HG03108 (cell line): ENCODE data around the gene ARHGEF25.

Source experiments
- ATAC-seq: cut with Tn5 transposase; IDR thresholded peaks from one replicate; pipeline ENCODE4 v1.9.1; 2021; ENCODE audit warnings: moderate library complexity; ENCODE audit not compliant: unreplicated experiment

ARHGEF25 gene

DNA sequence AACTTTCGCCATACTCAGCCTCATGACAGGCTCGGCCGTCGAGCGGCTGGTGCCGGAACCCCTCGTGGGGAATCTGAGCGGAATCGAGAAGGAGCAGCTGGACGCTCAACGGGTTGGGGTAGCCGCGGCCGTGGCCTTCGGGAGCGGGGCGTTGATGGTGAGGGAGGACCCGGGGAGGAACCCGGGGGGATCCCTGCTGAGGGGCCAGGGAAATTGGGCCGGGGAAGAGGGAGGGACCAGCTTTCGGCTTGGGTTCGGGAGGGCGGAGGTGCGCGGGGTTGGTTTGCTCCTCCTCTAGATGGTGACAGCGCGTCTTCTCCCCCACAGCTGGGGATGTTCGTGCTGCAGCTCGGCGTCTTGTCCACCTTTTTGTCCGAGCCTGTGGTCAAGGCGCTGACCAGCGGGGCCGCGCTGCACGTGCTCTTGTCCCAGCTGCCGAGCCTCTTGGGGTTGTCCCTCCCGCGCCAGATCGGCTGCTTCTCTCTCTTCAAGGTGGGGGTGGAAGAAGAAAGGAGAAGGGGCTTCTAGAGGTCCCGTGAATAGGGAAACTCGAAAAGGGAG, 9.8 kb downstream of the ARHGEF25 start:
- no peak for ATAC-seq

DNA sequence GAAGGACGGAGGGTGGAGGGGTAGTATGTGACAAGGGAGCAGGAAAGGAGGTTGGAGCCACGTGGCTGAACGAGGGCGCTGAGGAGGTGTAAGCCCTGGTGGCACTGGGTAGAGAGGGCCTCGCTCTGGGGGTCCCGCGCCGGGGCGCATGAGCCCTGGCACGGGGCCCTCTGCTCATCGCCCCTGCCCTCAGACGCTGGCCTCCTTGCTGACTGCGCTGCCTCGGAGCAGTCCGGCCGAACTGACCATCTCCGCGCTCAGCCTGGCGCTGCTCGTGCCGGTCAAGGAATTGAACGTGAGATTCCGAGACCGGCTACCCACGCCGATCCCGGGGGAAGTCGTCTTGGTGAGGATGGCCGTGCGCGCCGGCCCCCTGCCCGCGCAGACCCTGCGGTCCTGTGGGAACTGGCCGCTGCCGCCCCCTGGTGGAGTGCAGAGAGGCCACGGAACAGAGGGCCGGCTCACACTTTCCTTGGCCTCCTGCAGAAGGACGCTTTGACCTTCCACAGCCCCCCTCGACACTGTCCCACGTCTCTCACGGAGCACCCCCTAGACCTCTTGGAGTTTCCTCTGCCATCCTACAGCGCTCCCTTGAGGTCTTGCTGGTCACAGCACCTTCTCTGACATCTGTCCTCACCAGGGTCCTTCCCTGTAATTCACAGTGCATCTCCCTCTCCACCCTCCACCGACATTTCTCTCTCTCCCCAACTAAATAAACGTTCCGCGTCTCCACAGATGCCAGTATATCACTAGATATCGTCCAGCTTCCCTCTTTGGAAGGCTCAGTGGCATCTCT, 10.5 kb downstream of the ARHGEF25 start:
- ATAC-seq, result no peak

DNA sequence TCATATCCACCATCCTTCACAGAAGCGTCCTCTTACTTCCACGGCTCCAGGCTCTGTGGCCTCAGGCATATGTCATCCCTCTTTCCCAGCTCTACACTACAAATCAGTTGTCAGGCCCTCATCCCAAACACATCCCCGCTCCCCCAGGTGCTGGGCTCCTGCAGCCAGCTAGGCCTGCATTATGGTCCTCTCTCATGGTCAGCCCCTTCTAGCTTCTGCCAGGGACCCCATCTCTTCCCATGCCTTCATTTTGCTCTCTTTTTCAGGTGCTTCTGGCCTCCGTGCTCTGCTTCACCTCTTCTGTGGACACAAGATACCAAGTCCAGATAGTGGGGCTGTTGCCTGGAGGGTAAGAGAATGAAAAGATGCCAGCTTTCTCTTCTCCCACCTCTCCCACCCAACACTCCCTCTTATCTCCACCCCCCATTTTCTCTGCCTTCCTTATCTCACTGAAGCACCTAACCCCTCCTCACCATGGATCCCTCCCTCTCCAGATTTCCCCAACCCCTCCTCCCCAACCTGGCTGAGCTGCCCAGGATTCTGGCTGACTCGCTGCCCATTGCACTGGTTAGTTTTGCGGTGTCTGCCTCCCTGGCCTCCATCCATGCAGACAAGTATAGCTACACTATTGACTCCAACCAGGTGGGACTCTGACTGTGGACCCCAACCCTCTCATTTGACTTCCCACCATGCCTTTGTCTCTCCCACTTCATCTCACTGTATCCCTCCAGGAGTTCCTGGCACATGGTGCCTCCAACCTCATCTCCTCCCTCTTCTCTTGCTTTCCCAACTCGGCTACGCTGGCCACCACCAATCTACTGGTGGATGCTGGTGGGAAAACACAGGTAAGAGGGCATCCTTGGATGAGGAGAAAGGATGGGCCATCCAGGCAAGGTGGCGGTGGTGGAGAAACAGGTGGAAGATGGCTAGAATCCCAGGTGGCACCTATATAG, 11.3 kb downstream of the ARHGEF25 start:
- no peak for ATAC-seq

DNA sequence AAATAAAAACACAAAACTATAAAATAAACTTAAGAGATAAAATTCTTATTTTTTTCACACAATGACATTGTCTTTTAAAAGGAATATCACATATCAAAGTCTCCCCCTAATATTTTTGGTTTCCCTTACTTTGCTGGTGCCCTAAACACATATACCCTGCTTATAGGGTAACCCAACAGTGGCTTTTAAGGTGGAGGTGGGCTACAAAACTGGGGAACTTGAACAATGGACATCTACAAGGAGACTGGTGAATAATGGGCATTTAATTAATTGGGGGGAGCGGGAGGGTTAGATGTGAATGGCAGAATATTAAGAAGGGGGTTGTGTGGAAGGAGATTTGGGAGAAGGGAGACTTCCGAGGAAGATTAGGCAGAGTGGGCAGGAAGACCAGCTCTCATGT, 12.2 kb downstream of the ARHGEF25 start:
- no peak for ATAC-seq

DNA sequence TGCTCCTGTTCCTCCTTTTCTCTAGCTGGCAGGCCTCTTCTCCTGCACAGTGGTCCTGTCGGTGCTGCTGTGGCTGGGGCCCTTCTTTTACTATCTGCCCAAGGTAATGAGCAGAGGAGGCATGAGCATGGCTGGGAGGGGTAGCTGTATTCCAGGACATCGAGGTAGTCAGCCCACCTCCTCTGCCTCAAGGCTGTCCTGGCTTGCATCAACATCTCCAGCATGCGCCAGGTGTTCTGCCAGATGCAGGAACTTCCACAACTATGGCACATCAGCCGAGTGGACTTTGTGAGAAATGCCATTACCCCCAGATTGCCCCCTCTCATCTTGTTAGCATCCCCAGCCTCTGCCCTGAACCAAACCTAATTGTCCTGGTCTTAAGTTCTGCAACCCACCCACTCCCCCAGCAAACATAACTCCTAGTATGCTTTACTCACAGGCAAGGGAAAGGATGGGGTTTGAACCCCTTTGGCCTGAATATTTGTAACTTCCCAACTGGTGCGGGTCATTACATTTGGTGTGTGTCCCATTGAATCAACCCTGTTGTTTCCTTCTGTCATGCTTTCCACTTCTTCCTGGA, 12.7 kb downstream of the ARHGEF25 start:
- no peak for ATAC-seq

DNA sequence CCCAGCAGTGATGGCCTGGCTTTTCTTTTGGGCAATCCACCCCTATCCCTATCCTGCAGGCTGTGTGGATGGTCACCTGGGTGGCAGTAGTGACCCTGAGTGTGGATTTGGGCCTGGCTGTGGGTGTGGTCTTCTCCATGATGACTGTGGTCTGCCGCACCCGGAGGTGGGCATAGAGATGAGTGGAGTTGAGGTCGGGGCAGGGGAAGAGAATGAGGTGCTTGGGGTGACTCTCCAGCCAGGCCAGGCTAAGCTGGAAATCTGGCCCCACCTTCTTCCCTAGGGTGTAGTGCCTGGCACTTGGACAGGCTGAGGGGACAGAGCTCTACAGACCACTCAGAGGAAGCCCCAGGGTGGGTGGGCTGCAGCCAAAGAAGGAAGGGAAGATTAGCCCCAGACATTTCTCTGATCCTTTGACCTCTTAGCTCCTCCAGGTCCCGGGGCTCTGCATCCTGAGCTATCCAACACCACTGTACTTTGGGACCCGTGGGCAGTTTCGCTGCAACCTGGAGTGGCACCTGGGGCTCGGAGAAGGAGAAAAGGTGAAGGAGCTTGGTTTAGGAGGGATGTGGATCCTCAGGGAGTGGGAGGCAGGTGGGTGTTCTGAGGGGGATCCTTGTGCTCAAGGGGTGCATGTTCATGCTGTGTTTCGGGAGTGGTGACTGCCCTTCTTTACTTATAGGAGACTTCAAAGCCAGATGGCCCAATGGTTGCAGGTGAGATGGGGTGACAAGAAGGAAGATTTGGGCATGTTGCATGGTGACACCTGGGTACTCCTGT, 13.4 kb downstream of the ARHGEF25 start:
- ATAC-seq, result no peak

DNA sequence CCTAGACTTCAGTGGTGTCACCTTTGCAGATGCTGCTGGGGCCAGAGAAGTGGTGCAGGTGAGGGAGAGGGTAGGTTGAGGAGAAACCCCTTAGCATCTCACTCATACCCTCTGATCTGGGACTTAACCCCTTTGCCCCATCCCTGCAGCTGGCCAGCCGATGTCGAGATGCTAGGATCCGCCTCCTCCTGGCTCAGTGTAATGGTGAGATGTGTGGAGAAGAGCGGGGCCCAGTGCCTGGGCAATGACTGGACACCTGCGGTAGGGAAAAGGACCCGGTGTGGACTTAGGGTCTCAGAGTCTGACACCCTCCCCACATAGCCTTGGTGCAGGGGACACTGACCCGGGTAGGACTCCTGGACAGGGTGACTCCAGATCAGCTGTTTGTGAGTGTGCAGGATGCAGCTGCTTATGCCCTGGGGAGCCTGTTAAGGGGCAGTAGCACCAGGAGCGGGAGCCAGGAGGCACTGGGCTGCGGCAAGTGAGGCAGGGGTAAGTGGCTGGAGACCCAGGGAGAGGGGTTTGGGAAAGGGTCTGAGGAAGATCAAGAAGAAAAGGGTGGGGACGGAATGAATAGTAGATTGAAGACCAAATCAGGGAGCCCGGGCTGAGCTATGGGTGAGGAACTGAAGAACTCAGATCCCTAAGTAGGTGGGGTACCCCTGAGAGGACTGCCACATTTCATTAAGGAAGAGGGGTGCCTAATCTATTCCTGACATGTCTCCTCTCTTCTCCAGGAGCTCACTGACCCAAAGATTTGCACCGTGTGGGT, 14.2 kb downstream of the ARHGEF25 start:
- no peak for ATAC-seq

DNA sequence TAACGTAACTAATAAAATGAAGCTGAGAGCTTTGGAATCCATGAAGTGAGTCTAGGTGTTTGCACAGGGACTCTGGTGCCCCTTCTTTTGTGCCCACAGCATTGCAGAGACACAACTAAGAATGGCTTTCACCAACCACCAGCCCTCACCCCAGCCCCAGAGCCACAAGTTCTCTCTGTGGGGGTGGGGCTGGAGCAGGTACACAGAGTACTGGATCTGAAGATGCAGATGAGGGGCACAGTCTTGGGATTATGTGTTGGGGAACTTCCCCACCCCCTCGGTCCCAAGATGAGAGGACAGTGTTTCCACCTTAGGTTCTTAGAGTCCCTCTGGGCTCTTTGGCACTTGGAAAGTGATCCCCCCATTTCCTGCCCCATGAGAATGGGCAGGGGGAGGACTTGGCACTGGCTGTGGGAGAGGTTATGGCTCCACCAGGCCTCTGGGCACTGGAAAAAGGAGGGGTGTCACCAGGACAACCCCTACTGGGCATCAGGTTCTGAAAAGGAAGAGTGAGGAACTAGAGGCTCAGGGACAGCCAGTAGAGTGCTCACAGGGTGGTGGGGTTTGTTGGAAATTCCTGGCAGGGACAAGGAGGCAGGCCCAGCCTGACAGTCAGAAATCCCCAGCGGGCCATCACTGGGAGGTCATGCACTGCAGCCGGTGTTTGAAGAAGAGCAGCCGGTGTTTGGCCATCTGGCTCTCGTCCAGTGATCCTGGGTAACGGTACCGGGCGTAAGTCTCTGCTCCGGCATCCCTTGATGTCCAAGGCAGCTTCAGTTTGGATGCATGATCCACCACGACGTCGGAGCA, 15.1 kb downstream of the ARHGEF25 start:
- ATAC-seq, result no peak

DNA sequence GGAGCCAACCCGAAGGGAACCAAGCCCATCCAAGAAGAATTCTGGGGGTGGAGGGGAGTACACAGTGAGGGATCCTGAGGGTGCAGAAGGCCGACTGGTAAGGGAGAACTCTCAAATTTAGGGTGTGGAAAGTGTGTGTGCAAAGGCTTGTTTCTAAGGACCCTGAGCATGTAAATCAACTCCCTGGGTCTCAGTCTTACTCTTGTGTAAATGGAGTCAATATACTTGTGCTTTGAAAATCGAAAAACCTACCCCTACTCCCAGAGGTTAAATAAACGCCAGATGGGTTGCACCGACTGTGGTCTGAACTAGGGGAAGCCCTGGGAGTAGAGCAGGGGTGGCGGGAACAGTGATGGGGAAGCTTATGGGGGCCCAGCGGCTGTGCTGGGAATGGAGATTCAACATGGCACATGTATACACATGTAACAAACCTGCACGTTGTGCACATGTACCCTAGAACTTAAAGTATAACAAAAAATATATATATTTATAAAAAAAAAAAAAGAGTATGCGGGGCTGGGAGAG, 15.7 kb downstream of the ARHGEF25 start:
- ATAC-seq, result no peak

DNA sequence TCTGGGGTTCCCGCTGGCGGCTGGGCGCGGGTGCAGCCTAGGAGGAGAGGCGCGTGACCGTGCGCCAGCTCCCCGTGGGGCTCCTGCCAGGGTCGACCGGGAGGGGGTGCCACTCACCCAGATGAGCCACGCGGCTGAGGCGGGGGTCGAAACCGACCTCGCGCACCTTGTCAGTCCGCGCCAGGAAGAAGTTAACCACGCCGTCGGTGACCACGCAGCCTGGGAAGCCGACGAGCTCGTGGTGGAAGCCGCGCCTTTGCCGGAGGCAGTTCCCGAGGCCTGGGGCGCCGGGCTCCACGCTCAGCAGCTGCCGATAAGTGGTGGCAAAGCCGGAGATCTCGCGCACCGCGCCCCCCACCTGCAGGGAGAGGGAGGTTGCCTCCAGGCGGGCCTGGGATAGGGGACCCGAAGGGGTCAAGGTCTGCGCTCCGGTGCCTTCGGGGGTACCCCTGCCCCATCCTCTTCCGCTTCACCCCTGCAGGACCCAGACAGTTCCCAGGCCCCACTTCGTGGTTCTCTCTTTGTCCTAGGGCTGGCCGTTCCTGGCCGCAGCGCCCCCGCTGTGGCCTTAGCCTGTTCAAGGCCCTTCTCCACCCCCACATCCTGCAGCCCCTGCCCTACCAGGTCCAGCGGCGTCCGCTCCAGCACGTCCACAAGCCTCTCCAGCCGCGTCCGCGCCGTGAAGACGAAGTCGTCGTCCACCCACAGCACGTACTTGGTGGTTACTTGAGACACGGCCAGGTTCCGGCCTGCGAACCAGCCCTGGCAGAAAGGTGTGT, 16.5 kb downstream of the ARHGEF25 start:
- ATAC-seq, result no peak

DNA sequence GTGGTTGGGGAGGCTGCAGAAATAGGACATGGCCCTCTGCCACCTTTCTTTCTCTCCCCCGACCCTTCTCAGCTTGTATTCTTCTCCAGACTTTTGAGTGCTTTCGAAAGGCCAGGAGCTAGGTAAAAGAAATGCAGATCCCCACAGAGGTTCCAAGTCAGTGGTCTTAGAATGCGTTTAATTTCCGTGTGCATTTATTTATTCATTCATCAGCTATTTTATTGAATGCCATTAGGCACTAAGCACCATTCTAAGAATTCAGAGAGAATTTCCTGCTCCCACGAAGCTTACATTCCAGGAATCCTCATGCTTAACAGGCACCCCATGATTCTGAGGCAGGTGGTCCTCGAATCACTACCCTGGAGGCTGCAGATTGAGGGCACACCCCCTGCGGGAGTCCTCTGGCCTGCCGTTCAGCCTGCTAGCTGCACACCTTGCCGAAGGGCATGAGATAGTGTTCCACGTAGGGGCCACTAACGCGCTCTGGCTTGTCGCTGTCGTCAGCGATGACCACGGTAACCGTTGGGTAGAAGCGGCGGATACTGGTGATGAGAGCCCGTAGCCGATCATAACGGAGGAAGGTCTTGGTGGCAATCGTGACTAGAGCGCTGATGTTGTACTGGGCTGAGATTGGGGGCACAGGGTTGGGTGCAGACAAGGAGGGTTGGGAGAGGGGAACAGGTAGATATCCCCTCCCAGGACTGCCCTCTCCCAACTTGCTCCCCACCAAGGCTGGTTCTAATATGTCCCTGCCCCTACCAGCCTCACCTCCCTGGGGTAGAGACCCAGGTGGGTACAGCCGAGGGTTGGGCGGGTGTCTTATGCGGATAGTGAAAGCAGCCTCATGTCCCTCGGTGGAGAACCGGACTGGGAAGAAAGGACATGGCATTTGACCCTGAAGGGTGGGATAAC, 17.3 kb downstream of the ARHGEF25 start:
- no peak for ATAC-seq

DNA sequence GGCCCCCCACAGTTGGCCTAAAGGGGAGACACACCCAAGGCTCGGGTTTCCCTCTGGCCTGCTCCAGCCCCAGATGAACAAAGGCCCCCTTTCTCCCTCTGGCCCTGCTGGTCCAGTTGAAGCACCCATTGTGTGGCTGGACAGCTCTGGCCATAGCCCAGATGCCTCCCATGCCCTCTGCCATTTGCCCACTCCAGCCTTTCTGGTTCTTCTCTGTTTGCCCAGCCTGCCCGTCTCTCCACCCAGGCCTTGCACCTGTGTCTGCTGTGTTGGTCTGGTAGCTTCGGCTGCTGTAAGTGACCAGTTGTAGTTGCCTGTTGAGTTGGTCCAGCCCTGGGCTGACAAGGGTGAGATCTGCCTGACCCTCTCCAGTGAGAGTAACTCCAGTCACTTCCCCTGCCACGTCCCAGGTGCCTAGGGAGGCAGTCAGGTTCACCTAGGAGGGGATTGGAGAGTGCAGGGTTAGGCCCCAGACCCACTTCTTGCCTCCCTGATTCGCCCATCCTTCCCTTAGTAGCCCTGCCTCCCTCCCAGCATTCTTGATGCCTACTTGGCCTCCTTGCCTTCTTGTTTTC, 18.7 kb downstream of the ARHGEF25 start:
- ATAC-seq, result no peak

DNA sequence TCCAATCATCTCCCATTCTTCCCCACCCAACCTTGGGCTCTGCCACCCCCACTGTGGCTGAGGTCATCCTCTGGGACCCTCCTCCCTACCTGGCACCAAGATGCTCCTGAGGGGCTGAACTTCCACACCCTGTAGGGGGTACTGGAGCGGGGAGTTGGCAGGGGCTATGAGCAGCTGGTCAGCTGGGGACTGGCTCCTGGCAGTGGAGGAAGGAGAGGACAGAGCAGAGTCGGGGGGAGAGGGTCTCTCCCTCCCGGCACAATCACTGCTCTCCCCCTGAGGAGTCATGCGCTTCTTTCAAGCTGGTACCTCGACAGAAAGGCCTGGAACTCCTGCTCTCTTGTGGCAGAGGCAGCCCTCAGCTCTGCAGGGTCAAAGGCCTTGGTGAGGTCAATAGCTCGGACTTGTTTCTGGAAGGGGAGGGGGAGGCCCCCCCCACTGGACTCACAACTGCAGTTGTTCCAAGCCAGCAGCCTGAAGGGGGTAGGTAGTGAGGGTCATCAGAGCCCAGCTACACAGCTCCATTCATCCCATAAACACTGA, 19.7 kb downstream of the ARHGEF25 start:
- no peak for ATAC-seq

DNA sequence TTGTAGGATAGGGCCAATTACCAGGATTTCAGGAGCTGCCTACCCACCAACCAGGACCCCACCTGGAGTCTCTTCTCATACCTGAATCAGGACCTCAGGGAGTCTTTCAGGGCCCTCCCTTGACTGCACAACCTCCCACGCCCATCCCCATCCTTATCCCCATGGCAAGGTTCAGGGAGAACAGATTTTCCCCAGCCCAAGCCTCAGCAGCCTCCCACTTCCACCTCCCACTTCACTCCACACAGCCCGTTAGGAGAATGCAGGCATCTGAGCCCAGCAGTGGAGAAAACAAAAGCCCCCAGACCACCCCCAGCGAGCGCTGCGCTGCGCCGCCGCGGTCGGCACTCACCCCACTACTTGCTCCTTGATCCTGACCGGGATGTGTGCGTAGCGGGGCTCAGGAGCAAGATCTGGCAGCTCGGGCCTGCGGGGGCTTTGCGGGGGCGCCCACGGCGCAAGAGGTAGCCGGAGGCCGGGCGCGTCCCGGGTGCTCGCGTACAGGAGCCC, 20.4 kb downstream of the ARHGEF25 start:
- ATAC-seq, result no peak

DNA sequence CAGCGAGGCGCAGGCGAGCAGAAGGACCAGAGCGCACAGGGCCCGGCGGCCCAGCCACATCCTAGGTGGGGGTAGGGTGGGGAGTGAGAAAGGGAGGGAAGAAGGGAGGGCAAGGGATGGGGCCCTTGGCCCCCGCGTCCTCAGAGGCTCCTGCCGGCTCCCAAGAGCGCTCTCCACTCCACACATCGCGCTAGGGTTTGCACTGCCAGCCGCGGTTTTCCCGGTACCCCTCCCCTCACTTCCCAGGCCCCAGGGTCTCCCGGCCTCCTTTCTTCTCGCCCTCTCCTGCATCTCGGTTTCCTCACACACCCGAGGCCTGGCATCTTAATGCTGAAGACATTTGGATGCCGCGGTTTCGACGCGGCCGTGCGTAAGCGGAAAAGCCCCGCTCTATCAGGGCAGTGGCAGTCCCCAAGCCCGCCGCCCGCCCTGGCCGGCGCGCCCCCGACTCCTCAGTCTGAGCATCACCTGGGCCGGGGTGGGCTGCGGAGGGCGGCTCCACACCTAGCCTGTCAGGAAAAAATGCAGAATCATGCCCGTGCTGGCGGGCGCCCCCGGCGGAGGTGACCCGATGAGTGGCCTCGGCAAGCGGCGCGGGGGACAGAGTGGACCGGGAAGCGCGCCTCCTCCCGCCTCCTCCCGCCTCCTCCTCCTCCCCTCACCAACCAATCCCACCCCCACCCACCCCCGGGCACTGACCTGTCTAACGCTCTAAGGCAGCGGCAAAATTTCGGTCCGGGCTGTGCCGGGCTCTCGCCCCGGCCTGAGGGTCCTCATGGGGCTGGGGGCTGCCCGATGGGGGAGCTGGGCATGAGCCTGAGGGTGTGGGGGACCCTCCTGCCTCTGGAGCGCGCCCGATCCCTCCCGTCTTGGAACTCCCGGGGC, 21.1 kb downstream of the ARHGEF25 start:
- no peak for ATAC-seq
